Nucleus accumbens (tissue), 56 donors: Measurements from ENCODE around the gene IFNA16.
"Not testable (repeated sequence)": the region's sequence is repeated elsewhere in the genome, so short reads cannot be mapped to it uniquely, and the experiment has no call there.

Source experiments
- DNase-seq, 56 donors: peaks; one replicate each; lab custom pipeline; 2025; lab: John Stamatoyannopoulos, UW

Gene IFNA16

DNA sequence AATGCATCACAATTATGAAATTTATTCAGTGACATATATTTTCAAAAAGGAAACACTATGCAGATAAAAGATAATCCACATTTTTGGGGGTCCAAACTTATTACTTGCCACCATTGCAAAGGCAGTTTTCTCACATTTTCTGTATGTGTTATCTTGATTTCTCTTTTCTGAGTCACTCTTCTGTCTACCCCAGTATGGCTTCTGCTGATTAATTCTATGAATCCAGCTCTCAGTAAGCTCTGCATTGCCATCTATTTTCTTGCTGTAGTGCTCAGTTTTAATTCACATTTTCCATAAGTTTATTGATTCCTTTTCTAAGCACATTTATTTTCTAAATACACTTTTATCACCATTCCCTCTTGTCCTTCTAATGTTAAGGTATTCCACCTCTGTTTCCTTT, 11.9 kb downstream of the IFNA16 start:
- no peak for DNase-seq

DNA sequence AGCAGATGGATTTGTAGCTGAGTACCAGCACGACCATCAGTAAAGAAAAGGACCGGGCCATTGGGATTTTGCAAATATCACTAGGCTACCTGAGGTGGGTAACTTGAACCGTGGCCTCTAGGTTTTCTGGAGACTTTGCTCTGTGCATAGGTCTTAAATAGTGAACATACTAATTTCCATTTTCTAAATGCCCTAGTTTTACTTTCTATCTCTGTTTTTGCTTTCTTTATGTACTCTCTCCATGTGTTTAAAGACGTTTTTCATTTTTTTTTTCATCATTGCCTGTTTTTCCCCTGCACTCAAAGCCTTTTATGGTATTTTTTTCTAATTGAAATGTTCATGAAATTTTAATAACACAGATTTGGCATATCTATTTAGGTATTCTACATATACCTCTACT, 15.0 kb downstream of the IFNA16 start, which contains the start of gene IFNA7:
IFNA7 (minus strand) TSS at position 101 of the 400 bp plus-strand sequence; CDS start at position 61, 40 bp downstream.
- not testable (repeated sequence) for DNase-seq

DNA sequence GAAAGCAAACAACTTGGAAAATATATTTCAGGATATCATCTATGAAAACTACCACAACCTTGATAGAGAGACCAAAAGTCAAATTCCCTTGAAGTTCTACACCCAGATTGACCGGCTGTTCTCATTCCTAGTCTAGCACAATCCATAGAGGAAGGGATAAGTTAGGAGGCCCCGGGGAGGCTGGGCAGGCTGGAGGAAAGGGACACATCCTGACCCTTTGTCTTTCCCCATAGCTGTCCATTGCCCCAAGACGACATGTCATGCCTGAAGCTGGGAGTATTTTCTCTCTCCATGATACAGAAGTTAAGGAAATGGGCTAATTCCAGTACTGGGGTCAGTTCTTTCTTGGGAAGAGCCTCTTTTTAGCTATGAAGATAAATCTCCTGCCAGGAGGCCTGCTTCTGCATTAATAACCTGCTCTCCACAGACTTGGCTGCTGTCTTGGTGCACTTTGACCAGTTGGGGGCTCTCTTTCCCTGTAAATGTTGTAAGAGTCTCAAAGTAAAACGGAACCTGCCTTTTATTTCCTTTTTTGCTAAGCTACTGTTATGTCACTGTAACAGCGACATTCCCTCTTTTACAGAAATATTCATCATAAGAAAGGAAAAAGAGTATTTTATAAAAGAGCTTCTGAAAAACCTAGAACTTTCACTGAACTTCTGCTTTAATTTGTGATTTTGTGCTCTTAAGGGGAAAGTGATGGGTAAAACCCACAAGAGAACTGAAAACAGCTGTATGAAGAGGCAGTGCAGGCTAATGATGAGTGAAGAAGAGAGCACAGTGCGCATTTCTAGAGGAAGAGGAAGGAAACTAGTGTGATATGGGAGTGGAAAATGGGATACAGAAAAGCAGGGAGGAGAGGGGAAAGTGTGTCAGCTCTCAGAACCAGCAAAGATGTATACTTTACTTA, 22.0 kb downstream of the IFNA16 start:
- peak in 8 of 56 donors; percentile 5 to 29 (median 10) for DNase-seq

DNA sequence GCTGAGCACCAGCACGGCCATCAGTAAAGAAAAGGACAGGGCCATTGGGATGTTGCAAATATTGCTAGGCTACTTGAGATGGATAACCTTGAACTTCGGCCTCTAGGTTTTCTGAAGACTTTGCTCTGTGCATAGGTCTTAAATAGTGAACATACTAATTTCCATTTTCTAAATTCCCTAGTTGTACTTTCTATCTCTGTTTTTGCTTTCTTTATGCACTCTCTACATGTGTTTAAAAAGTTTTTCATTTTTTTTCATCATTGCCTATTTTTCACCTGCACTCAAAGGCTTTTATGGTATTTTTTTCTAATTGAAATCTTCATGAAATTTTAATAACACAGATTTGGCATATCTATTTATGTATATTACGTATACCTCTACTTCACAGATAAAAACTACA, 29.6 kb downstream of the IFNA16 start, which contains the start of gene IFNA4:
IFNA4 (minus strand) TSS at position 101 of the 400 bp plus-strand sequence; CDS start at position 45, 56 bp downstream.
- DNase-seq, result not testable (repeated sequence)

DNA sequence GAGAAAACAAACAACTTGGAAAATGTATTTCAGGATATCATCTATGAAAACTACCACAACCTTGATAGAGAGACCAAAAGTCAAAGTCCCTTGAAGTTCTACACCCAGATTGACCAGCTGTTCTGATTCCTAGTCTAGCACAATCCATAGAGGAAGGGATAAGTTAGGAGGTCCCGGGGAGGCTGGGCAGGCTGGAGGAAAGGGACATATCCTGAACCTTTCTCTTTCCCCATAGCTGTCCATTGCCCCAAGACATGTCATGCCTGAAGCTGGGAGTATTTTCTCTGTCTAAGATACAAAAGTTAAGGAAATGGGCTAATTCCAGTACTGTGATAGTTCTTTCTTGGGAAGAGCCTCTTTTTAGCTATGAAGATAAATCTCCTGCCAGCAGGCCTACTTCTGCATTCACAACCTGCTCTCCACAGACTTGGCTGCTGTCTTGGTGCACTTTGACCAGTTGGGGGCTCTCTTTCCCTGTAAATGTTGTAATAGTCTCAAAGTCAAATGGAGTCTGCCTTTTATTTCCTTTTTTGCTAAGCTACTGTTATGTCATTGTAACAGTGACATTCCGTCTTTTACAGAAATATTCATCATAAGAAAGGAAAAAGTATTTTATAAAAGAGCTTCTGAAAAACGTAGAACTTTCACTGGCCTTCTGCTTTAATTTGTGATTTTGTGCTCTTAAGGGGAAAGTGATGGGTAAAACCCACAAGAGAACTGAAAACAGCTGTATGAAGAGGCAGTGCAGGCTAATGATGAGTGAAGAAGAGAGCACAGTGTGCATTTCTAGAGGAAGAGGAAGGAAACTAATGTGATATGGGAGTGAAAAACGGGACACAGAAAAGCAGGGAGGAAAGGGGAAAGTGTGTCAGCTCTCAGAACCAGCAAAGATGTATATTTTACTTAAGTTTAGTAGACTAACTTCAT, 34.0 kb downstream of the IFNA16 start:
- peak in 3 of 56 donors; percentile 3 to 11 (median 8) for DNase-seq

DNA sequence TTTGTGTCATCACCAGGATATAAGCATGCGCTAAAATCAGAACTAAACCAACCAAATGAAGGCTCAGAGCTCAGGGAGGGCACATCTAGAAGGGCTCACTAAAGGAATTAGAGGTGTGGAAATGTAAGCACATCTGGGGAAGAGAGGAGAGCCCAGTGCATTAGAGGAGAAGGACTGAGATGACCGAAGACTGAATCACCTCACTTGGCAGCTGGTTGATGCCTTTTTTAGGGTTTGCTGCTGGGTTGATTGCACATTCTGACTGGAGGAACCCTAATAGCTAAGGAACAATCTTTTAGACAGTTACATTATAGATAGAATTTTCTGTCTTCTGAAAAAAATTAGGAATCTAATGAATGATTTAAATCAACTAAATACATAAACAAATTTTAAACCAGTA, 42.4 kb downstream of the IFNA16 start:
- DNase-seq, result no peak

DNA sequence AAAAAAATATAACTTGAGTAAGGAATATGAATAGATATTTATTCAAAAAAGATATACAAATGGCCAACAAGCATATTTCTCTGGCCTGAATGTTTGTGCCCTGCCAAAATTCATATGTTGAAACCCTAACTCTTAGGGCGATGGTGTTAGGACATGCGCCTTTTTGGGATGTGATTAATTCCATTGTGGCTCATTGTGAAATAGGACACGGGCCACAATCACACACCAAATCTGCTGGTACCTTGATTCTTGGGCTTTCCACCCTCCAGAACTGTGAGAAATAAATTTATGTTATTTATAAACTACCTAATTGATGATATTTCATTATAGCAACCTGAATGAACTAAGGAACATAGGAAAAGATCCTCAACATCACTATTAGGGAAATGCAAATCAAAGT, 45.0 kb downstream of the IFNA16 start:
- DNase-seq, result no peak

DNA sequence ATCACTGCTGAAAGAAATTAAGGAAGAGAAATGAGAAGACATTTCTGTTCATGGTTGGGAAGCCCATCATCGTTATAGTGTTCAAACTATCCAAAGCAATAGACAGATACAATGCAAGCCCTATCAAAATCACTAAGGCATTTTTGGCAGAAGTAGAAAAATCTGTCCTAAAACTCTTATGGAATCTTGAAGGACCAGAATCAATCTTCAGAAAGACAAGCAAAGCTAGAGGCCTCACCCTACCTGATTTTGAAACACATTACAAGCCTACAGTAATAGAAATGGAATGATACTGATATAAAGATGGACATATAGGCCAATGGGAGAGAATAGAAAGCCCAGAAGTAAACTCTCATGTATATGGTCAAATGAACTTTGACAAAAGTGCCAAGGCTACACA, 45.8 kb downstream of the IFNA16 start:
- DNase-seq, result no peak

DNA sequence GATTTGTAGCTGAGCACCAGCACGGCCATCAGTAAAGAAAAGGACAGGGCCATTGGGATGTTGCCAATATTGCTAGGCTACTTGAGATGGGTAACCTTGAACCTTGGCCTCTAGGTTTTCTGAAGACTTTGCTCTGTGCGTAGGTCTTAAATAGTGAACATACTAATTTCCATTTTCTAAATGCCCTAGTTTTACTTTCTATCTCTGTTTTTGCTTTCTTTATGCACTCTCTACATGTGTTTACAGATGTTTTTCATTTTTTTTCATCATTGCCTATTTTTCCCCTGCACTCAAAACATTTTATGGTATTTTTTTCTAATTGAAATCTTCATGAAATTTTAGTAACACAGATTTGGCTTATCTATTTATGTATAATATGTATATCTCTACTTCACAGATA, 50.6 kb downstream of the IFNA16 start, which contains the start of gene IFNA21:
IFNA21 (minus strand) TSS at position 101 of the 400 bp plus-strand sequence; CDS start at position 53, 48 bp downstream.
- not testable (repeated sequence) for DNase-seq
